Stimulated activated CD4-positive, alpha-beta T cell treated with anti-CD3 and anti-CD28 coated beads, Interleukin-4, amount 100 ng/mL, for 1 hour (primary cell): ENCODE data around the gene ACCS.

Experiments
- DNase-seq: peaks from one replicate; pipeline ENCODE4 v3.0.0-alpha.2; 2020

ACCS gene

GRCh38 chr11:44046182-44046581 lies 19.9 kb upstream of the ACCS start:
- no peak for DNase-seq

DNA sequence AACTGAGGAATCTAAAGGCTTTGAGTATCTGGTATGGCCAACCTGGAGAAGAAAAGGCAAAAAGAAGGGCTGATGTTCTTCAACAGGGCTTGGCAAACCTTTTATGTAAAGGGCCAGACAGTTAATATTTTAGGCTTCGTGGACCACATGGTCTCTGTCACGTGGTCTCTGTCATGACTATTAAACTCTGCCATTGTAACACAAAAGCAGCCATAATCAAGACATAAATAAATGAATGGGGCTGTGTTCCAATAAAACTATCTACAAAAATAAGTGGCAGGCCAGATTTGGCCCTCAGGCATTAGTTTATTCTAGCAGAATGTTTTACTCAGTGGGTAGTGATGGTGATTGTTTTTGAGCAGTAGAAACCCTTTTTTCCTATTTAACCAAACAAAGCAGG lies 18.8 kb upstream of the ACCS start:
- DNase-seq: no peak

DNA sequence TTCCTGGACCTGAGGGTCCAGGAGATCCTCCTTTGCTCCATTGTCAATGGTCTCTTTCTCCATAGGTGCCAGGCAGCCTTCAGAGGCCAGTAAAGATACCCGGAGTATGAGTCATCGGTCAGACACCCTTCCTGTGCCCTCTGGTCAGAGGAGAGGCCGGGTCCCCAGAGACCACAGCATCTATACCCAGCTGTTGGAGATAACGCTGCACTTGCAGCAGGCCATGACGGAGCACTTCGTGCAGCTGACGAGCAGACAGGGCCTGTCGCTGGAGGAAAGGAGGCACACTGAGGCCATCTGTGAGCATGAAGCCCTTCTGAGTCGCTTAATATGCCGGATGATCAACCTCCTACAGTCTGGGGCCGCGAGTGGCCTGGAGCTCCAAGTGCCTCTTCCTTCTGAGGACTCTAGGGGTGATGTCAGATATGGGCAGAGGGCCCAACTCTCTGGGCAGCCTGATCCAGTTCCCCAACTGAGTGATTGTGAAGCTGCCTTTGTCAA lies 18.1 kb upstream of the ACCS start, which contains the start of gene ACCSL:
Gene ACCSL, plus strand, starts transcription at position 51 of the 501 bp plus-strand sequence. Its CDS starts 56 bp downstream, at position 107.
- no peak for DNase-seq

DNA sequence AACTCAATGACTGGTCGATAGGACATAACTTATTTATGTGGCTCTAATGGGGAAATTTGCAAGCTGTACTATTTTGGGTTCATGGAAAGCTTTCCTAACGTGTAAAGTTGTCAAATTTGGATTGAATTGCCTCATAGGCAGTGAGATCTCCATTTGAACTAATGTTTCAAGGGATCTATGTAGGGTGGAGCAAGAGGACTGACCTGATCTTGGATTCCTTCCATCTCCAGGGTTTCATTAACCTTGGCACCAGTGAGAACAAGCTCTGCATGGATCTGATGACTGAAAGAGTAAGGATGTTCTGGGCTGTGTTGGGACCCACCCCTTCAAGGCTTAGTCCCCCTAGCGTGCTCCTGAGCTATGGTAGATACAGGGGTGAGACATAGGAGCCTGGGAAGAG lies 16.2 kb upstream of the ACCS start:
- no peak for DNase-seq

GRCh38 chr11:44051171-44051570 lies 14.9 kb upstream of the ACCS start:
- no peak for DNase-seq

GRCh38 chr11:44057340-44057739 lies 8.7 kb upstream of the ACCS start:
- no peak for DNase-seq

- no peak for DNase-seq
Observed at GRCh38 chr11:44058275-44058674, 7.8 kb upstream of the ACCS start.

DNA sequence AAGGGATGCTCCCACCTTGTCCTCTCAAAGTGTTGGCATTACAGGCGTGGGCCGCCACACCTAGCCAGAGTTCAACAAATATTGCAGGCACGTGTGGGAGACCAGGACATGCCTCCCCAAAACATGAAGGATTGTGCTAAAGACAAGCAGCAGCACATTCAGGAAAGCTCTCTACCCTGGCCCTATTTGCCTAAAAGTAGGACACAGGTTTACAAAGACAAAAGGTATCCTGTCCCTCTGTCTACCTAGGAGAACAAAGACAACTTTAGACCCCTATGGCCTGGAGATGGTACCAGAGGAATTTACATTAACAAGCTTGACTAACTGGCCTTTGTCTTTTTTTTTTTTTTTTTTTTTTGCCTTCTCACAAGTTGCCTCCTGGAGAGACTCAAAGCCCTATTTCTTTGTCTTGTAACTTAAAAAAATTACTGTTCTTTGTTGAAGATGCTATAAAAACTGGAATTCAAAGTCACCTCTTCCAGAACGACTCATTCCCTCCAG lies 859 bp upstream of the ACCS start:
- no peak for DNase-seq

DNA sequence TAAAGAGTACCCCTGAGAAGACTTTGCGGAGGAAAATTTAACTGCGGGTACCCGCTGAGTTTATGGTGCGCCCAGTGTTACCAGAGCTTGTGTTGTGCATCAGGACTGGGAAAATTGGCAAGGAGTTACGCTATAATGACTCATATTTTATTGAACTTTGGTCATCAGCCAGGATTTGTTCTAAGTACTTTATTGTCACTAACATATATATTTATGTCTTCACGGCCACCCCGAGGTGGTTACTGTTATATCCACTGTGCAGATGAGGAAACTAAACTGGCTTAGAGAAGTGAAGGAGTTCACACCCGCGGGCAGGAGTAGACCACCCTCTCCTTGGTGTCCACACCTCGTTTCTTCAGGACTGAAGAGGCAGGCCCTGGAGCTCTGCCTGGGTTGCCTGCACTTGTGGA lies 667 bp downstream of the ACCS start:
- DNase-seq: no peak

GRCh38 chr11:44067266-44067665 lies 1.2 kb downstream of the ACCS start:
- no peak for DNase-seq

- no peak for DNase-seq
Observed at GRCh38 chr11:44068180-44068579, 2.1 kb downstream of the ACCS start.

- DNase-seq: no peak
Observed at GRCh38 chr11:44071157-44071556, 5.1 kb downstream of the ACCS start.

- DNase-seq: no peak
Observed at GRCh38 chr11:44072757-44073658, 6.9 kb downstream of the ACCS start.

DNA sequence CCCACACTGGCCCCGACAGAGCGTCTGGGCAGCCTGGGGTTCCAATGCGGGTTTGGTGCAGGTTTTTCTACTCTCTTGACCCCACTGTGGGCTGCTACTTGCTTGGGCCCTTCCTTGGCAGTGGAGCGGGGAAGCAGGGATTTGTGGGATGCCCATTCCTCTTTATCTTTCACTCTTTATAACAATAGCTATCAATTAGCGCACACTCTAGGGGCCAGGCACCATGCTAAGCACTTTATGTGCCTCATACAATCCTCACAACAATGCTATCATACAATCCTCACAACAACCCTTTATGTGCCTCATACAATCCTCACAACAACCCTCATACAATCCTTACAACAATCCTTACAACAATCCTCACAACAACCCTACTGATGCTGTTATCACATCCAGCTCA lies 12.7 kb downstream of the ACCS start:
- no peak for DNase-seq

GRCh38 chr11:44079376-44079775 lies 13.3 kb downstream of the ACCS start:
- no peak for DNase-seq

- DNase-seq: no peak
Observed at GRCh38 chr11:44080951-44081350, 14.9 kb downstream of the ACCS start.

- DNase-seq: no peak
Observed at GRCh38 chr11:44082645-44083044, 16.6 kb downstream of the ACCS start.

DNA sequence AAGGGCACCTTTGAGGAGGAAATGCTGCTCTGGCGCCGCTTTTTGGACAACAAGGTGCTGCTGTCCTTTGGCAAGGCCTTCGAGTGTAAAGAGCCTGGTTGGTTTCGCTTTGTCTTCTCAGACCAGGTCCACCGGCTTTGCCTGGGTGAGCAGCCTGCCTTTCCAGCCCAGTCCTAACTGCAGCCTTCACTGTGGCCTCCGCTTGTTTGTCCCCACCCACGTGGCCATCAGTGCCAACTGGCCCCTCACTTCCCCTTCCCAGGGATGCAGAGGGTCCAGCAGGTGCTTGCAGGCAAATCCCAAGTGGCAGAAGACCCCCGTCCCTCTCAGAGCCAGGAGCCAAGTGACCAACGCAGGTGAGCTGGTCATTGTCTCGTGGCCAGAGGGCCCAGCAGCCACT lies 17.4 kb downstream of the ACCS start:
- DNase-seq: no peak

GRCh38 chr11:44083906-44084305 lies 17.8 kb downstream of the ACCS start:
- DNase-seq: no peak

DNA sequence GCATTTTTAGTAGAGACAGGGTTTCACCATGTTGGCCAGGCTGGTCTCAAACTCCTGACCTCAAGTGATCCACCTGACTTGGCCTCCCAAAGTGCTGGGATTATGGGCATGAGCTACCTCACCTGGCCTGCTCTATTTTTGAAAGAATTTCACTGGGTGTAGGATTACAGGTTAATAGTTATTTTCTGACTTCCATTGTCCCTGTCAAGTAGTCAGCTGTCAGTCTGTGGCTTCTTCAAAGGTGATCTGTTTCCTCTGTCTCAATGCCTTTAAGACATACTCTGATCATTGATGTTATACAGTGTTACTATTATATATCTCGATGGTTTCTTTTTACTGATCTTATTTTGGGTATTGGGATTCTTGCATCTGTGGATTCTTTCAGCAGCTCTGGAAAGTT lies 19.3 kb downstream of the ACCS start:
- no peak for DNase-seq

GRCh38 chr11:44088377-44088776 lies 22.3 kb downstream of the ACCS start:
- DNase-seq: no peak

DNA sequence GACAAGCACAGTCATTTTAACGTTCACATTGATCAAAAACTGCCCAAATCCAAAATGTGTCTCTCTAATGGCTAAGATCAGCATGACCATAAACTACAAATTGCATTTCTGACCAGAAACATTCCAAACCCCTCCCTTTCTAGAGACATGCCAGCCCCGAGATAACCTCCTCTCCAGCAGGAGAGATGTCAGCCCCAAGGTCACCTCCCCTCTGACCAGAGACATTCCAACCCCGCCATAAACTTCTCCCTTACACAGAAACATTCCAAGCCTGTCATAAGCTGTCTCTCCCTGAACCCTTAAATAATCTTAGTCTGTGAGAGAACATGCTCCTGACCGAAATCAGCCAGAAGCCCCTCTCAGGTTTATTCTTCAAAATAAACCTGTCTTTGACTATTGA lies 22.8 kb downstream of the ACCS start:
- DNase-seq: no peak

DNA sequence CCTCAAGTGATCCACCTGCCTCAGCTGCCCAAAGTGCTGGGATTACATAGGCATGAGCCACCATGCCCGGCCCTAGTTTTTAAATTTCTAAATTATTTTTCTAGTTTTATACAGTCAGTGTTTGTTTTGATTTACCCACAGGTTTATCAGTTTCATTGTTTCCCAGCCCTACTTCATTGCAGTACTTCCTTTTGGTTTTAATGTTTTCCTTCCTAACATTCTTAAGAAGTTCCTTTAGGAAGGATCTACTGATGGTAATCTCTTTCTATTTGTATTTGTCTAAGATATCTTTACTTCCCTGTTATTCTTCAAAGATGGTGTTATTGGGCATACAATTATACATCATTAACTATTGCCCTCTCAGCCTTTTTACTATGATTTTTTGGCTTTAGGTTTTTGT lies 24.5 kb downstream of the ACCS start:
- DNase-seq: no peak

GRCh38 chr11:44094260-44094868 lies 28.3 kb downstream of the ACCS start:
- peak; percentile 67 for DNase-seq
